DOHH2 (cell line): ENCODE measurements around the gene ZFAND3.

ENCODE experiments used
- CTCF ChIP-seq: fragments of 200-600 bp; sonication (generic); IDR thresholded peaks from one replicate; pipeline ENCODE4 v1.5.1; 2014; ENCODE audit warnings: antibody characterized with exemption, mild to moderate bottlenecking, low read depth, low read length; ENCODE audit not compliant: poor library complexity, severe bottlenecking
- EZH2phosphoT487 ChIP-seq: fragments of 200-600 bp; sonication (generic); IDR thresholded peaks from 2 replicates; pipeline ENCODE4 v1.6.1; 2017; ENCODE audit warnings: borderline replicate concordance, mild to moderate bottlenecking, antibody characterized with exemption, low read length, moderate library complexity, mixed read lengths

DNA sequence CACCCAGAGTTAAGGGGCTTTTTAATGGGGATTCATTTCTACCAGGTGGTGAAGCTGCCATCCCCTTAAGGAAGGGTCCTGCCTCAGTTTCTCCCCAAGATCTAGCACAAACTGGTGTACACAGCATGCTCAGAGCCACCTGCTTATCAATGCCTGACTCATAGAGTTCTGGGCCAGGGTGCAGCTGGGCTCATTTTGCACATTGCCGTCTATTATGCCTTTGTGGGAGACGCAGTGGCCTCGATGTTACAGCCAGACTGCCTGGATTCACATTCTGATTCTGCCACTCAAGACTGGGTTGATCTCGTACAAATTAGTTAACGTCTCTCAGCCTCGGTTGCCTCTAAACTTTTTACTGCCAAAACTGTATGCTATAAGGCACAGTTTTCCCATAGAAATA lies 365.7 kb downstream of the ZFAND3 start:
- TF ChIP-seq EZH2phosphoT487 (no peak), CTCF (no peak)
